WERI-Rb-1 (cell line): ENCODE results near the gene DNAJC2.
"Not testable (repeated sequence)": the region's sequence is repeated elsewhere in the genome, so short reads cannot be mapped to it uniquely, and the experiment has no call there.

Experiments used
- DNase-seq: peaks from one replicate; pipeline ENCODE4 v3.0.0-alpha.2; 2020
- H3K27ac ChIP-seq: fragments of 250-450 bp; sonication (Bioruptor Pico); 2 replicates; pipeline ENCODE4 v1.5.1; 2020; ENCODE audit warnings: mild to moderate bottlenecking, moderate library complexity
- H3K27me3 ChIP-seq: fragments of 250-450 bp; sonication (Bioruptor Pico); 2 replicates; pipeline ENCODE4 v1.5.1; 2021; ENCODE audit warnings: mild to moderate bottlenecking, low read depth, moderate library complexity; ENCODE audit not compliant: insufficient read depth, severe bottlenecking
- H3K36me3 ChIP-seq: fragments of 250-450 bp; sonication (Bioruptor Pico); 2 replicates; pipeline ENCODE4 v1.5.1; 2020; ENCODE audit warnings: mild to moderate bottlenecking, moderate library complexity
- H3K4me3 ChIP-seq: 2 replicates; pipeline ENCODE4 v1.5.1; 2011; ENCODE audit warnings: low read depth, mild to moderate bottlenecking, control low read depth, low read length
- H3K9me3 ChIP-seq: fragments of 250-450 bp; sonication (Bioruptor Pico); 2 replicates; pipeline ENCODE4 v1.5.1; 2021; ENCODE audit warnings: mild to moderate bottlenecking, moderate library complexity; ENCODE audit not compliant: severe bottlenecking
- TF ChIP-seq, protein P1 (sequence below): IDR thresholded peaks from 2 replicates; pipeline ENCODE4 v1.5.1; 2011; ENCODE audit warnings: low read depth, mild to moderate bottlenecking, control low read depth, inconsistent platforms, low read length

Gene DNAJC2

DNA sequence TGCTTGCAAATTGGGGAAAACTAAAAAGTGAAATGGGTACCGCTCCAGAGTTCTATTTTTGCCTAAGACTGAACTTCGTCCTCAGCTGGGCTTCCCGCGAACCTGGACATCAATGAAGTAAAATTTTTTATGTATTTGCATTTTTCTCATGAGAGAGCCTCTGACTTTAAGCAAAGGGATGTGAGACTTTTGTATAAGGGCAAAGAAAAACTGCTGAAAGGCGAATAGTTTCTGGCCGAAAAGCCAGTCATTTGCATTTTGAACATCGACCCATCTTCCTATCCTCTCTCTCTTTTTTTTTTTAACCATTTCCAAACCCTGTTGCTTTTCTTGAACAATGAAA lies 46.8 kb downstream of the DNAJC2 start:
- H3K27ac ChIP-seq, result peak overlapping the region; percentile 87
- no peaks in the 10 kb centered on the region for H3K9me3 ChIP-seq
- H3K36me3 ChIP-seq, result peaks cover 42% of the 10 kb centered on the region
- H3K27me3 ChIP-seq, result no peaks in the 10 kb centered on the region
- TF ChIP-seq, protein P1, sequence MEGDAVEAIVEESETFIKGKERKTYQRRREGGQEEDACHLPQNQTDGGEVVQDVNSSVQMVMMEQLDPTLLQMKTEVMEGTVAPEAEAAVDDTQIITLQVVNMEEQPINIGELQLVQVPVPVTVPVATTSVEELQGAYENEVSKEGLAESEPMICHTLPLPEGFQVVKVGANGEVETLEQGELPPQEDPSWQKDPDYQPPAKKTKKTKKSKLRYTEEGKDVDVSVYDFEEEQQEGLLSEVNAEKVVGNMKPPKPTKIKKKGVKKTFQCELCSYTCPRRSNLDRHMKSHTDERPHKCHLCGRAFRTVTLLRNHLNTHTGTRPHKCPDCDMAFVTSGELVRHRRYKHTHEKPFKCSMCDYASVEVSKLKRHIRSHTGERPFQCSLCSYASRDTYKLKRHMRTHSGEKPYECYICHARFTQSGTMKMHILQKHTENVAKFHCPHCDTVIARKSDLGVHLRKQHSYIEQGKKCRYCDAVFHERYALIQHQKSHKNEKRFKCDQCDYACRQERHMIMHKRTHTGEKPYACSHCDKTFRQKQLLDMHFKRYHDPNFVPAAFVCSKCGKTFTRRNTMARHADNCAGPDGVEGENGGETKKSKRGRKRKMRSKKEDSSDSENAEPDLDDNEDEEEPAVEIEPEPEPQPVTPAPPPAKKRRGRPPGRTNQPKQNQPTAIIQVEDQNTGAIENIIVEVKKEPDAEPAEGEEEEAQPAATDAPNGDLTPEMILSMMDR, result no peak
- peak overlapping the region; percentile 91 for H3K4me3 ChIP-seq
- DNase-seq, result no peak

DNA sequence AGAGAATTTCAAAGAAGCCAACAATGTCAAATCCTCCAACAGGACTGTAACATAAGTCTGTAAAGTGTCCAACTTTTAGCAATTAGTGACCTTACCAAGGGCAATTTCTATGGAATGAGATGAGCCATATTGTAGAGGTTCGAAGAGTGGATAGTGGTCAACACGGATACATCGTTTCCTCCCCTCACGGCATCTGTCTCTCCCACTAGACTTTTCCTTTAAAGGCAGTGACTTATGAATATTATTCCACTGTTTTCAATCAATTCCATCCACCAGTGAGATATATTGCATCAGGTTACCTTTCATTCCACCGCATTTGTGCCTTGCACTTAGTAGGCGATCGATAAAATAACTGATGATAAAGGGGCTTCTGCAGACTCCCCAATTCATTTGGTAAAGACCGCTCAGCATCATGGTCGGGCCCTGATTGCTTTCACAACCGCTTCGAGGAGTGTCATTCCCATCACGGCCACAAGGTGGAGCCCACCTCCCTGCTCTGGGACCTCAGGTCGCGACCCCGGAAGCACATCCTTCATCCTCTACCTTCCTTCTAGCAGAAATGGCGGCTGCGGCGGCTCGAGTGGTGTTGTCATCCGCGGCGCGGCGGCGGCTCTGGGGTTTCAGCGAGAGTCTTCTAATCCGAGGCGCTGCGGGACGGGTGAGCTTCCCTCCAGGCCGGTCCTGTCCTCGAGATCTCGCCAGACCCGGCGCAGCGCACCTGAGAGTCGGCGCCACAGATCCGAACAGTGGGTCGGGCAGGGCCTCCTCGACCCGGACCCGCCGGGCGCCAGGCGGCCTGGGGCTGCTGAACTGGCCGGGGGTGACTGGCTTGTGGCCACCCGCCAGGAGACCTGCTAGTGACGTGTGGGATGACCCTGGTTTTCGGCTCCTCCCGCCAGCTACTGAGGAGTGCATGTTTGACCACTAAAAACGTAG lies 47.4 kb downstream of the DNAJC2 start, which contains the start of gene PMPCB:
TSS of gene PMPCB (plus strand) at position 535 of the 936 bp plus-strand sequence. CDS start at position 560, 25 bp downstream.
- TF ChIP-seq, protein P1, result peak; percentile 92
- peak; percentile 95 for DNase-seq
- H3K27ac ChIP-seq, result peak within 1 kb of the TSS; percentile 87
- H3K4me3 ChIP-seq, result peak within 1 kb of the TSS; percentile 91
- peaks cover 35% of the 10 kb centered on the region for H3K36me3 ChIP-seq
- no peaks in the 10 kb centered on the region for H3K27me3 ChIP-seq
- no peaks in the 10 kb centered on the region for H3K9me3 ChIP-seq

DNA sequence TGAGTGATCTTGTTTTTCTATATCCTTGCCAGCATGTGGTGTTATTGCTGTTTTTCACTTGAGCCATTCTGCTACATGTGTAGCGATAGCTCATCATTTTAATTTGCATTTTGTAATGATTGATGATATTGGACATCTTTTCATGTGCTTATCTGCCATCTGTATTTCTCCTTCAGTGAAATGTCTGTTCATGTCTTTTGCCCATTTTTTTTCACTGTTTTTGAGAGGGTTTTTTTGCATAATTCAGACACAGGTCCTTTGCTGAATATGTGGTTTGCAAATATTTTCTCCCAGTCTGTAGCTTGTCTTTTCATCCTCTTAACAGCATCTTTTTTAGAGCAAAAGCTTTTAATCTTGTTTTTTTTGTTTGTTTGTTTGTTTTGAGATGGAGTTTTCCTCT lies 51.0 kb downstream of the DNAJC2 start:
- no peaks in the 10 kb centered on the region; the same call in 1 of the 2 replicates for H3K36me3 ChIP-seq
- no peak overlapping the region for H3K27ac ChIP-seq
- H3K27me3 ChIP-seq, result no peaks in the 10 kb centered on the region
- no peaks in the 10 kb centered on the region for H3K9me3 ChIP-seq
- TF ChIP-seq, protein P1, result no peak
- H3K4me3 ChIP-seq, result no peak overlapping the region
- DNase-seq, result no peak

DNA sequence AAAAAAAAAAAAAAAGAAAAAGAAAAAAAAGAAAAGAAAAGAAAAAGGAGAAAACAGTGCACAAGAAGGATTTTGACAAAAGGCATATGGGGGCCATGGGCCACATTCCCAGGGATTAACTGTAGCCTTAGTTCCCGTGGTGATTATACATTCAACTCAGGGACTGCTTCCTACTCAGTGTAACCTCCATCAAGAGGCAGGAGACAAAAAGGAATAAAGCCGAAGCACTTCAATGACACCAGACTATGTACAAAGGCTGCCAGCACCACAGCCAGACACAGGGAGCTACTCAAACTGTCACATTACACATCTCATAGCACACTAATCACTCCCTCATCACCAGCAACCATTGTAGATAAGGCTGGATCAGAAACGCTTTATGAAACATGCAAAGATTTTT lies 52.4 kb downstream of the DNAJC2 start:
- Histone ChIP-seq H3K4me3 (no peak overlapping the region), H3K9me3 (no peaks in the 10 kb centered on the region), H3K36me3 (no peaks in the 10 kb centered on the region), H3K27me3 (no peaks in the 10 kb centered on the region), H3K27ac (no peak overlapping the region)
- TF ChIP-seq, protein P1, result no peak
- no peak for DNase-seq

DNA sequence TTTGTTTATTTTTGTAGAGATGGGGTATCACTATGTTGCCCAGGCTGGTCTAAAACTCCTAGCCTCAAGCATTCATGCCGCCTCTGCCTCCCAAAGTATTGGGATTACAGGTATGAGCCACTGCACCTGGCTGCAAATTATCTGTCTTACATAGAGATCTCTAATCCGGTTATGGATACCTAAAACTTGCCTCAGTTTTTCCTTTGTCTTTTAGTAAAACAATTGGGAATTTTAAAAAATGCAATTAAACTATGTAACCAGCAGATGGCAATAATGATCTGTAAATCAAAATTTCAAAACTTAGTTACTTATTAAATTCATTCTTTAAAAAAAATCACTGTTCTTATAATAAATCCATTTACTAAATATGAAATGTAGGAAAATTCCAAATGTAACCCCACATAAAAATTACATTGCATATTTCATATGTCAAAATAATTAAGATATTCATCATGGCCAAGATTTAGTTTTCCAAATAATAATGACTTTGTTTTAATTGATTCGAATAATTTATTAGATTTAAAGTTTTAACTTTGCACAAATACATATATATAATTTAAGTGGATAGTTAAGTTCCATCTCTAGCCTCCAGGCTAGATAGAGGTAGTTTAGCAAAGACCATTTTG lies 61.7 kb downstream of the DNAJC2 start:
- DNase-seq, H3K36me3 ChIP-seq, H3K27ac ChIP-seq, H3K4me3 ChIP-seq, H3K27me3 ChIP-seq, H3K9me3 ChIP-seq: not testable (repeated sequence)

DNA sequence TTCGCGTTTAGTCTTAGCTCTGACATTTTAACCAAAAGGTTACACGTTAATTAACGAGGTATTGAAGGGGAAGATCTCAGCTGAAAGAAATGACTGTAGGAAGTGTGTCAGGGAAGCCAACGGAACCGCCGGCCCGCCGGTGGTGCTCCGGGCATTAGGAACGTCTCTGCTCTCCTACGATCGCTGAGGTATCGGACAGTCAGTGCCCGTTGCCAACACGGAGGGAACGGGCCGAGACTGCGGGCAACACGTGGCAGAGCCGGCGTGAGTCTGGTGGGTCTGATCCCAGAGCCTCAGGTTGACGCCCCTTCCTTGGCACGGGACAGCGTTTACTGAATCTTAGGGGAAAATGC lies 63.8 kb downstream of the DNAJC2 start:
- peak overlapping the region; percentile 85 for H3K4me3 ChIP-seq
- not testable (repeated sequence) for H3K9me3 ChIP-seq, H3K27me3 ChIP-seq, H3K36me3 ChIP-seq, H3K27ac ChIP-seq
- DNase-seq, result peak; percentile 22

DNA sequence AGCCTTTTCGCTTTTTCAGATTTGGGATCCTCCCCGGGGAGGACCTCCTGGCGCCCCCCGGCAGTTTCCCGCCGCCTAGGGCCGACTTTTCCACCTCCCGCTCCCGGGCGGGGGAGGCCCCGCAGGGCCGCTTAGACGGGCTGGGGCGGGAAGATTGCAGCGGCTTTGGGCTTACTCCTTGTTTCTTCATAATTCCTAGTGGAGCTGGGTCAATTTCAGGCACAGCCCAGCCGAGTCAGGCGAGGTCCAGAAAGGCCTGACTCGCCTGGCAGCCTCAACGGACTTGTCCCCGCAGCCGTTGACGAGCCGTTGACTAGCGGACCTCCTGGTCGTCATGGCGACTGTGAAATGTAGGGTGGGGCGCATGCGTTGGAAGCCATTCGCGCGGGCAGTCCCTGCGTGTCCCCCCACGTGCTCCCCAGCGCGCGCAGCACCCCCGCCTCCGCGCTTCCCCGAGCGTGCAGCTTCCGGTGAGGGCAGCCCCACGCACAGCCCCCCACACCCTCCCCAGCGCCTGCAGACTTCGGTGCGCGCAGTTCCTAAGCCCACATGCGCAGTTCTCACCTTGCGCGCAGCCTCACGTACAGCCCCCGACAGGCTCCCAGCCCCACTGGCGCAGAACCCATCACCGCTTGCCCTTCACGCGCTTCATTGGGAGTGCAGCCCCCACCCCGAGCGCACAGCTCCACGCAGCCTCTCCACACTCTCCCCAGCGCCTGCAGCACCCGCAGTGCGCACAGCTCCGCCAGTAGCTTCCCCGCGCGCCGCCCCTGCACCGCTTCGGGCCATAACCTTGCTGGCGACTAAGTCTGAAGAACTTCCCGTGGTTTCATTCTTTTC lies 64.4 kb downstream of the DNAJC2 start:
- peak overlapping the region; percentile 85 for H3K4me3 ChIP-seq
- not testable (repeated sequence) for H3K9me3 ChIP-seq, H3K27me3 ChIP-seq, H3K36me3 ChIP-seq
- peak overlapping the region; percentile 61 for H3K27ac ChIP-seq
- DNase-seq, result peak; percentile 90

DNA sequence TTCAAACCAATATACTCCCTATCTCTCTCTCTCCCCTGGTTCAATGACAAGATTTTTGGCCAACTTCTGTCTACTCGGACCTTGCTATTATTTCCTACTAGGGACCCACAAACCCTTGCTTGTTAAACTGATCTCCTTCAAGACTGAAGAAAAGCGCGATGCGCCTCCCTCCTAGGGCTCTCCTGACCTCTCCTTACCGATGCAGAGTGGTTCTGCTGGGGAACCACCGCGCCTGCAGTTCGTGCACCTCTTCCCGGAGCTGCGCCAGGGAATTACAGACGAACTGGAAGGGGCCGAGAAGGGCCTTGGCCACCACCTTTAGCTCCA lies 65.0 kb downstream of the DNAJC2 start:
- H3K27ac ChIP-seq, result peak overlapping the region; percentile 61
- not testable (repeated sequence) for H3K27me3 ChIP-seq, H3K36me3 ChIP-seq, H3K9me3 ChIP-seq
- DNase-seq, result peak; percentile 41
- H3K4me3 ChIP-seq, result peak overlapping the region; percentile 85

DNA sequence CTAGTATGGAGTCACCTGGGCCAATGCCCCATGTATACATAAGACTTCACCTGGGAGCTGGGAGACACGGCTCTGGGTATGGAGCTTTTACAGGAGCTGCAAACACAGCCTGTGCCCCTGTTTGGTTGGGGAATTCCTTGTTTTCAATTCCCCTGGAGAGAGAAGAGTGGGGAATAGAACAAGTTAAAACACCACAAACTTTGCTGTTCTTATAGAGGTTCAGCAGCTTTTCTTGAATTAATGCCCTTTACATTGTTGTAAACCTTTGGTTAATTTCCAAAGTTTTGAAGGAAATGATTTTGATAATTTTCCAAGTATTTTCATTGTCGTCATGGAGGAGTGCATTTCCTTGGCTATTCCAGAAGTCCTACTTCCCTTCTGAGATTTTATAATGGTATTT lies 66.4 kb downstream of the DNAJC2 start:
- not testable (repeated sequence) for H3K9me3 ChIP-seq, H3K27ac ChIP-seq, DNase-seq, H3K36me3 ChIP-seq, H3K27me3 ChIP-seq, H3K4me3 ChIP-seq

DNA sequence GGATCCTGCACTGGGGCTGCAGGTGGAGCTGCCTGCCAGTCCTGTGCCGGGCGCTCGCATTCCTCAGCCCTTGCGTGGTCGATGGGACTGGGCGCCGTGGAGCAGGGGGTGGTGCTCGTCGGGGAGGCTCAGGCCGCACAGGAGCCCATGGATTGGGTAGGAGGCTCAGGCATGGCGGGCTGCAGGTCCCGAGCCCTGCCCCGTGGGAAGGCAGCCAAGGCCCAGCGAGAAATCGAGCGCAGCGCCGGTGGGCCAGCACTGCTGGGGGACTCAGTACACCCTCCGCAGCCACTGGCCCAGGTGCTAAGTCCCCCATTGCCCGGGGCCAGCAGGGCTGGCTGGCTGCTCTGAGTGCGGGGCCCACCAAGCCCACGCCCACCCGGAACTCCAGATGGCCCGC lies 69.7 kb downstream of the DNAJC2 start:
- not testable (repeated sequence) for H3K27ac ChIP-seq, H3K36me3 ChIP-seq, H3K4me3 ChIP-seq, H3K9me3 ChIP-seq, H3K27me3 ChIP-seq, DNase-seq
